Measurements from ENCODE around the gene TYRO3. TPM values are rescaled to one million over a fixed set of nuclear protein-coding genes. Genes with fewer than 3 reads are reported as not detected.

The TYRO3 gene
- polyA plus RNA-seq, 3 donors = 0.09 to 0.12 TPM; not detected in 1

GRCh38 chr15:41622901-41623300, 63.9 kb downstream of the TYRO3 start:
- TF ChIP-seq, protein P1, sequence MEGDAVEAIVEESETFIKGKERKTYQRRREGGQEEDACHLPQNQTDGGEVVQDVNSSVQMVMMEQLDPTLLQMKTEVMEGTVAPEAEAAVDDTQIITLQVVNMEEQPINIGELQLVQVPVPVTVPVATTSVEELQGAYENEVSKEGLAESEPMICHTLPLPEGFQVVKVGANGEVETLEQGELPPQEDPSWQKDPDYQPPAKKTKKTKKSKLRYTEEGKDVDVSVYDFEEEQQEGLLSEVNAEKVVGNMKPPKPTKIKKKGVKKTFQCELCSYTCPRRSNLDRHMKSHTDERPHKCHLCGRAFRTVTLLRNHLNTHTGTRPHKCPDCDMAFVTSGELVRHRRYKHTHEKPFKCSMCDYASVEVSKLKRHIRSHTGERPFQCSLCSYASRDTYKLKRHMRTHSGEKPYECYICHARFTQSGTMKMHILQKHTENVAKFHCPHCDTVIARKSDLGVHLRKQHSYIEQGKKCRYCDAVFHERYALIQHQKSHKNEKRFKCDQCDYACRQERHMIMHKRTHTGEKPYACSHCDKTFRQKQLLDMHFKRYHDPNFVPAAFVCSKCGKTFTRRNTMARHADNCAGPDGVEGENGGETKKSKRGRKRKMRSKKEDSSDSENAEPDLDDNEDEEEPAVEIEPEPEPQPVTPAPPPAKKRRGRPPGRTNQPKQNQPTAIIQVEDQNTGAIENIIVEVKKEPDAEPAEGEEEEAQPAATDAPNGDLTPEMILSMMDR (IDR thresholded peaks at IDR 0.05) = no peak
- Mint-ChIP-seq H3K27me3 (ENCODE audit: low read depth in 3 of 3) (peaks cover 6 to 15% (median 9%) of the 10 kb centered on the region in 3 donors), H3K27ac (no peak overlapping the region), H3K4me1 (peaks cover 19% of the 10 kb centered on the region), H3K4me3 (no peak overlapping the region), H3K36me3 (no peaks in the 10 kb centered on the region), H3K9me3 (peaks cover 6 to 15% (median 7%) of the 10 kb centered on the region in 7 donors)
- intact Hi-C loops (cut with micrococcal nuclease) = no loop called here
- H3K4me3 ChIP-seq (replicated peaks in 1 of 3; ENCODE audit: low read depth in 2 of 3, low read length in 3 of 3) = no peak overlapping the region
- no peak overlapping the region for H3K9ac ChIP-seq (ENCODE audit: insufficient read depth, low read length, poor library complexity, severe bottlenecking)
- no peak overlapping the region for H3K4me2 ChIP-seq (replicated peaks; ENCODE audit: extremely low read depth, low read length, poor library complexity, severe bottlenecking)
- peaks cover 18 to 19% of the 10 kb centered on the region in 2 donors for H3K4me1 ChIP-seq (ENCODE audit: control insufficient read depth in 1 of 2, insufficient read depth in 2 of 2, low read length in 2 of 2)
- no peaks in the 10 kb centered on the region for H3K36me3 ChIP-seq (replicated peaks in 1 of 2; ENCODE audit: control insufficient read depth in 1 of 2, insufficient read depth in 2 of 2, low read length in 2 of 2)
- no peak overlapping the region for H2AFZ ChIP-seq (ENCODE audit: insufficient read depth, low read depth, low read length, poor library complexity, severe bottlenecking)
- WGBS (ENCODE audit: insufficient coverage) = no CpG with 5 or more reads among the region's 4 CpGs
- peaks cover 0 to 6% of the 10 kb centered on the region in 2 donors for H3K9me3 ChIP-seq (replicated peaks in 1 of 2; ENCODE audit: control insufficient read depth in 1 of 2, insufficient read depth in 1 of 2, low read length in 2 of 2)
- H3K27me3 ChIP-seq (ENCODE audit: control insufficient read depth in 2 of 2, insufficient read depth in 2 of 2, low read length in 2 of 2) = peaks cover 0 to 15% of the 10 kb centered on the region in 2 donors
- no peak for DNase-seq
- H3K27ac ChIP-seq (ENCODE audit: low read depth in 1 of 2, low read length in 2 of 2) = no peak overlapping the region
- H3K79me2 ChIP-seq (ENCODE audit: insufficient read depth, low read length) = peaks cover 4% of the 10 kb centered on the region
- H4K20me1 ChIP-seq (ENCODE audit: insufficient read depth, low read length) = no peaks in the 10 kb centered on the region

GRCh38 chr15:41627203-41627602, 68.2 kb downstream of the TYRO3 start:
- Mint-ChIP-seq H3K9me3 (peaks cover 0 to 2% (median 0%) of the 10 kb centered on the region in 7 donors), H3K27ac (no peak overlapping the region), H3K4me3 (no peak overlapping the region), H3K4me1 (peaks cover 8% of the 10 kb centered on the region), H3K36me3 (peaks cover 0 to 3% of the 10 kb centered on the region in 2 donors), H3K27me3 (ENCODE audit: low read depth in 3 of 3) (no peaks in the 10 kb centered on the region)
- H3K4me3 ChIP-seq (replicated peaks in 1 of 3; ENCODE audit: low read depth in 2 of 3, low read length in 3 of 3) = no peak overlapping the region
- intact Hi-C loops (cut with micrococcal nuclease) = no loop called here
- TF ChIP-seq, protein P1 (IDR thresholded peaks at IDR 0.05) = no peak
- H3K4me2 ChIP-seq (replicated peaks; ENCODE audit: extremely low read depth, low read length, poor library complexity, severe bottlenecking) = no peak overlapping the region
- H3K36me3 ChIP-seq (replicated peaks in 1 of 2; ENCODE audit: control insufficient read depth in 1 of 2, insufficient read depth in 2 of 2, low read length in 2 of 2) = no peaks in the 10 kb centered on the region
- H3K9me3 ChIP-seq (replicated peaks in 1 of 2; ENCODE audit: control insufficient read depth in 1 of 2, insufficient read depth in 1 of 2, low read length in 2 of 2) = no peaks in the 10 kb centered on the region
- no CpG with 5 or more reads among the region's 1 CpG for WGBS (ENCODE audit: insufficient coverage)
- H3K9ac ChIP-seq (ENCODE audit: insufficient read depth, low read length, poor library complexity, severe bottlenecking) = no peak overlapping the region
- H3K4me1 ChIP-seq (ENCODE audit: control insufficient read depth in 1 of 2, insufficient read depth in 2 of 2, low read length in 2 of 2) = peaks cover 3 to 5% of the 10 kb centered on the region in 2 donors
- H2AFZ ChIP-seq (ENCODE audit: insufficient read depth, low read depth, low read length, poor library complexity, severe bottlenecking) = no peak overlapping the region
- H3K27ac ChIP-seq (ENCODE audit: low read depth in 1 of 2, low read length in 2 of 2) = no peak overlapping the region
- no peak for DNase-seq
- peaks cover 8% of the 10 kb centered on the region for H3K79me2 ChIP-seq (ENCODE audit: insufficient read depth, low read length)
- no peaks in the 10 kb centered on the region for H4K20me1 ChIP-seq (ENCODE audit: insufficient read depth, low read length)
- no peaks in the 10 kb centered on the region for H3K27me3 ChIP-seq (ENCODE audit: control insufficient read depth in 2 of 2, insufficient read depth in 2 of 2, low read length in 2 of 2)

Measured in CD14-positive monocyte (primary cell).